ENCODE data around the gene SPRED3.

The SPRED3 gene

DNA sequence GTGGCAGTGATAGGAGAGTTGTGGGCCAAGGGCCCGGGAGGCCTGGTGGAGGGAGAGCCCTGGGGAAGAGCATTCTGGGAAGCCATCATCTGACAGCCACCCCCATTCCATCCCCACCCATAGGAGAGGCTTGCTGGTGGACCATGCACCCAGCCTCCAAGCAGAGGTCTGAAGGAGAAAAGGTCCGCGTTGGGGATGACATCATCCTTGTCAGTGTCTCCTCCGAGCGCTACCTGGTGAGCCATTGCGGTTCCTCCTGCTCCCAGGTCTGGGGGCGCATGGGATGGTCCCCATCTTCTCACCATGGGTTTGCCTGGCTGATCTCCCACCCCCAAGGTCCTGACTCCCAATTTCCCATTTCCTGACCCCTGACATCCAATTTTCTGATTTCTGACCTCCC lies 55.5 kb downstream of the SPRED3 start:
- no peak for TF ChIP-seq CTCF (conservative IDR thresholded peaks at IDR 0.05)
- H3K27ac ChIP-seq = no peak overlapping the region

DNA sequence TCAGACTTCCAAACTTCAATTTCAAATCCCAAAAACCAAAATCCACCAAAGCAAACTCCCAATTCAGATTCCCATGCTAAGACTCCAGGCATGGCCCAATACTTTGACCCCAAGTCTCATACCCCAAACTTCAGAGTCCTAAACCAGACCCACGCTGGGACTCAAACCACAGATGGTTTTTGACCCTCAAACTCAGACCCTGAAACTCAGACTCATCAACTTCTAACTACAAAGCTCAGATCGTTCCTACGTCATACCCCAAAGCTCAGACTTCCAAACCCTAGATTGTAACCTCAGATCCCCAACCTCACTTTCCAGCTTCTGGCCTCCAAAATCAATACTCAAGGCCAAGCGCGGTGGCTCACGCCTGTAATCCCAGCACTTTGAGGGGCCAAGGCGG lies 56.9 kb downstream of the SPRED3 start:
- TF ChIP-seq CTCF (conservative IDR thresholded peaks at IDR 0.05) = no peak
- H3K27ac ChIP-seq = no peak overlapping the region

- no peak for TF ChIP-seq CTCF (conservative IDR thresholded peaks at IDR 0.05)
- no peak overlapping the region for H3K27ac ChIP-seq
These were observed 59.7 kb downstream of the SPRED3 start for GRCh38 chr19:38448225-38448624.
